Panc1 (cell line): Measurements from ENCODE around the gene PLBD1. TPM values are rescaled to one million over a fixed set of nuclear protein-coding genes. Genes with fewer than 3 reads are reported as not detected.

Experiments used
- ATAC-seq: fragments of 200-7000 bp; cut with Tn5 transposase; 2 replicates; pipeline ENCODE4 v1.9.1; 2020; ENCODE audit warnings: mild to moderate bottlenecking, moderate library complexity
- BruUV-seq: library from RNA; stranded (reverse); fragments of 400-500 nt; replicated peaks from 2 replicates; lab custom pipeline; 2021; lab: Mats Ljungman, UMichigan
- CTCF ChIA-PET: fragments of 300-600 bp; sonication (Branson Sonifier 250); formaldehyde crosslinking; loops from one replicate; lab custom pipeline; 2022; ENCODE audit warnings: antibody characterized with exemption; lab: Charles Lee
- POLR2A ChIA-PET: fragments of 300-600 bp; sonication (Branson Sonifier 250); formaldehyde crosslinking; loops from one replicate; lab custom pipeline; 2022; ENCODE audit warnings: antibody characterized with exemption; lab: Charles Lee
- DNase-seq: peaks from one replicate; pipeline ENCODE4 v3.0.0-alpha.2; 2010; ENCODE audit warnings: low read depth, low spot score
- H3K27ac ChIP-seq: 2 replicates; pipeline ENCODE4 v1.5.1; 2011; ENCODE audit warnings: mild to moderate bottlenecking, low read length, inconsistent platforms
- H3K27me3 ChIP-seq: fragments of 200-500 bp; sonication (Bioruptor generic); 2 replicates; pipeline ENCODE4 v1.6.0; 2014; ENCODE audit warnings: low read length, inconsistent platforms; ENCODE audit not compliant: control insufficient read depth, insufficient read depth
- H3K36me3 ChIP-seq: fragments of 200-500 bp; sonication (Bioruptor generic); 2 replicates; pipeline ENCODE4 v1.5.1; 2014; ENCODE audit warnings: inconsistent platforms, mild to moderate bottlenecking, low read length, moderate library complexity; ENCODE audit not compliant: control insufficient read depth, insufficient read depth
- H3K4me1 ChIP-seq: 2 replicates; pipeline ENCODE4 v1.5.1; 2011; ENCODE audit warnings: inconsistent platforms, mild to moderate bottlenecking, low read length, moderate library complexity; ENCODE audit not compliant: control insufficient read depth, insufficient read depth
- H3K4me3 ChIP-seq, 2 experiments: 2 replicates each; pipeline ENCODE4 v1.5.1; 2011 to 2012; ENCODE audit warnings: low read depth in 2 of 2, low read length in 2 of 2, mild to moderate bottlenecking in 2 of 2, inconsistent platforms in 1 of 2, moderate library complexity in 1 of 2
- H3K9me3 ChIP-seq: fragments of 200-500 bp; sonication (Bioruptor generic); 2 replicates; pipeline ENCODE4 v1.5.1; 2014; ENCODE audit warnings: low read depth, mild to moderate bottlenecking, inconsistent platforms, low read length, moderate library complexity; ENCODE audit not compliant: control insufficient read depth, insufficient read depth
- CTCF ChIP-seq: fragments of 450-650 bp; IDR thresholded peaks from 2 replicates; pipeline ENCODE4 v1.5.1; 2017; ENCODE audit warnings: mild to moderate bottlenecking
- POLR2AphosphoS5 ChIP-seq: IDR thresholded peaks from 2 replicates; pipeline ENCODE4 v1.6.1; 2012; ENCODE audit warnings: mild to moderate bottlenecking, low read depth, low read length, moderate library complexity
- REST ChIP-seq, 2 experiments: IDR thresholded peaks; 2 replicates each; pipeline ENCODE4 v1.6.1; 2011 to 2012; ENCODE audit warnings: low read depth in 2 of 2, control low read depth in 1 of 2, low read length in 1 of 2, mild to moderate bottlenecking in 1 of 2, moderate library complexity in 1 of 2; ENCODE audit not compliant: insufficient read depth in 1 of 2
- SIN3A ChIP-seq: IDR thresholded peaks from 2 replicates; pipeline ENCODE4 v1.6.1; 2012; ENCODE audit warnings: low read depth, mild to moderate bottlenecking, low read length, moderate library complexity, borderline replicate concordance; ENCODE audit not compliant: insufficient read depth
- TCF7L2 ChIP-seq: IDR thresholded peaks from 2 replicates; pipeline ENCODE4 v1.6.1; 2011; ENCODE audit warnings: mild to moderate bottlenecking, low read depth, low read length, inconsistent platforms
- in situ Hi-C: cut with HindIII; loops from 2 replicates; pipeline ENCODE4 v1.10.0; 2016; ENCODE audit warnings: low sequenced_read_pairs, low pct_unique_long_range_greater_than_20kb
- intact Hi-C: fragments of 100-400 bp; cut with micrococcal nuclease; formaldehyde crosslinking; loops from one replicate; pipeline ENCODE4 v1.10.0; 2022; ENCODE audit not compliant: unreplicated experiment
- total RNA-seq: library from RNA; stranded (reverse); gene quantifications from one replicate; pipeline ENCODE4 v1.2.1, GENCODE V29; 2021; ENCODE audit not compliant: unreplicated experiment

Gene PLBD1
- total RNA-seq, 1 experiment from 2014 or later, result 37.8 TPM

GRCh38 chr12:14514946-14515345, 52.7 kb downstream of the PLBD1 start:
- no TSS peak for BruUV-seq
- no peak for TF ChIP-seq SIN3A
- no peak for TF ChIP-seq CTCF
- TF ChIP-seq TCF7L2, result no peak
- TF ChIP-seq REST (IDR thresholded peaks at IDR 0.05; ENCODE audit: insufficient read depth in 1 of 2, low read depth in 2 of 2, low read length in 1 of 2), result no peak
- no peak for TF ChIP-seq POLR2AphosphoS5
- in situ Hi-C loops (no loop called here), intact Hi-C loops (no loop called here)
- H3K4me3 ChIP-seq, result no peak overlapping the region
- H3K27me3 ChIP-seq, result no peaks in the 10 kb centered on the region
- ATAC-seq (no peak), DNase-seq (no peak)
- no peaks in the 10 kb centered on the region for H3K9me3 ChIP-seq
- H3K4me1 ChIP-seq, result no peaks in the 10 kb centered on the region
- H3K36me3 ChIP-seq, result no peaks in the 10 kb centered on the region
- ChIA-PET POLR2A (no interaction called here), CTCF (no interaction called here)
- no peak overlapping the region for H3K27ac ChIP-seq

GRCh38 chr12:14514154-14514842, 53.4 kb downstream of the PLBD1 start:
- no peaks in the 10 kb centered on the region for H3K9me3 ChIP-seq
- in situ Hi-C loops (no loop called here), intact Hi-C loops (no loop called here)
- peak; percentile 41 for TF ChIP-seq CTCF
- no peak for TF ChIP-seq TCF7L2
- BruUV-seq, result no TSS peak
- DNase-seq (no peak), ATAC-seq (no peak)
- no peaks in the 10 kb centered on the region for H3K4me1 ChIP-seq
- ChIA-PET CTCF (interaction anchor here (0.9 kb wide), 1 partner anchor 22 kb away, joined by 5 read pairs; no protein-coding TSS in a partner anchor), POLR2A (no interaction called here)
- H3K4me3 ChIP-seq, result no peak overlapping the region
- H3K27ac ChIP-seq, result no peak overlapping the region
- H3K27me3 ChIP-seq, result no peaks in the 10 kb centered on the region
- no peaks in the 10 kb centered on the region for H3K36me3 ChIP-seq
